HL-60/S4 treated with phorbol 12-myristate 13-acetate at 8.2 ng/mL for 4 days and 3 days (cell line): ENCODE data around the gene PTPN5.

Experiments used
- in situ Hi-C: fragments of 300-500 bp; cut with MboI; formaldehyde crosslinking; loops from 2 replicates; pipeline ENCODE4 v1.15.0; 2022; ENCODE audit warnings: low sequenced_read_pairs

Gene PTPN5

GRCh38 chr11:18743365-18743764 lies 48.2 kb downstream of the PTPN5 start:
- in situ Hi-C loops, result no loop called here

- in situ Hi-C loops, result no loop called here
Observed at GRCh38 chr11:18741783-18742182, 49.8 kb downstream of the PTPN5 start.

GRCh38 chr11:18739685-18740084 lies 51.9 kb downstream of the PTPN5 start:
- in situ Hi-C loops, result no loop called here

- in situ Hi-C loops, result no loop called here
Observed at GRCh38 chr11:18737642-18738041, 54.0 kb downstream of the PTPN5 start.

GRCh38 chr11:18736590-18737148 lies 54.9 kb downstream of the PTPN5 start:
- in situ Hi-C loops, result no loop called here

GRCh38 chr11:18733202-18733601 lies 58.4 kb downstream of the PTPN5 start:
- in situ Hi-C loops, result no loop called here

- in situ Hi-C loops, result no loop called here
Observed at GRCh38 chr11:18731949-18732821, 59.4 kb downstream of the PTPN5 start.

- in situ Hi-C loops, result no loop called here
Observed at GRCh38 chr11:18731441-18731840, 60.2 kb downstream of the PTPN5 start.

- in situ Hi-C loops, result no loop called here
Observed at GRCh38 chr11:18730020-18730419, 61.6 kb downstream of the PTPN5 start.

- in situ Hi-C loops, result no loop called here
Observed at GRCh38 chr11:18729426-18729825, 62.2 kb downstream of the PTPN5 start.

- in situ Hi-C loops, result no loop called here
Observed at GRCh38 chr11:18728658-18729057, 62.9 kb downstream of the PTPN5 start.

GRCh38 chr11:18727479-18728236 lies 63.9 kb downstream of the PTPN5 start:
- in situ Hi-C loops, result no loop called here

GRCh38 chr11:18726040-18726439 lies 65.6 kb downstream of the PTPN5 start, which contains the start of gene IGSF22:
TSS of gene IGSF22 (minus strand) at chr11:18726188. CDS start at chr11:18724236, 1,952 bp downstream.
- in situ Hi-C loops, result no loop called here

- in situ Hi-C loops, result no loop called here
Observed at GRCh38 chr11:18723991-18724390, 67.6 kb downstream of the PTPN5 start.

- in situ Hi-C loops, result no loop called here
Observed at GRCh38 chr11:18722293-18722637, 69.3 kb downstream of the PTPN5 start.

GRCh38 chr11:18721561-18722292 lies 69.9 kb downstream of the PTPN5 start:
- in situ Hi-C loops, result no loop called here

GRCh38 chr11:18720808-18721560 lies 70.6 kb downstream of the PTPN5 start:
- in situ Hi-C loops, result no loop called here

GRCh38 chr11:18720091-18720807 lies 71.3 kb downstream of the PTPN5 start:
- in situ Hi-C loops, result no loop called here

GRCh38 chr11:18715476-18715875 lies 76.1 kb downstream of the PTPN5 start:
- in situ Hi-C loops, result no loop called here

GRCh38 chr11:18714443-18714780 lies 77.2 kb downstream of the PTPN5 start:
- in situ Hi-C loops, result no loop called here
